GM18502 (cell line): Measurements from ENCODE around the gene CRTC3.
A peak's percentile ranks its signal among the peaks of the same experiment; 100 is the strongest.
"Not testable (repeated sequence)": the region's sequence is repeated elsewhere in the genome, so short reads cannot be mapped to it uniquely, and the experiment has no call there.

Experiments used
- ATAC-seq: cut with Tn5 transposase; IDR thresholded peaks from one replicate; pipeline ENCODE4 v1.9.1; 2021; ENCODE audit warnings: mild to moderate bottlenecking; ENCODE audit not compliant: unreplicated experiment, poor library complexity

CRTC3 gene

GRCh38 chr15:90513893-90514292 is 15.8 kb upstream of the CRTC3 start:
- ATAC-seq, result not testable (repeated sequence)

GRCh38 chr15:90519688-90520087 is 10.0 kb upstream of the CRTC3 start:
- no peak for ATAC-seq

- ATAC-seq, result no peak
These were observed 9.4 kb upstream of the CRTC3 start for GRCh38 chr15:90520365-90520764.

- no peak for ATAC-seq
These were observed 6.3 kb upstream of the CRTC3 start for GRCh38 chr15:90523373-90523772.

GRCh38 chr15:90524018-90524803 is 5.5 kb upstream of the CRTC3 start:
- ATAC-seq, result not testable (repeated sequence)

- no peak for ATAC-seq
These were observed 732 bp upstream of the CRTC3 start for GRCh38 chr15:90529011-90529370.

GRCh38 chr15:90530250-90531051 is 728 bp downstream of the CRTC3 start:
- ATAC-seq, result peak; percentile 45

GRCh38 chr15:90531147-90531546 is 1.4 kb downstream of the CRTC3 start:
- ATAC-seq, result no peak

- no peak for ATAC-seq
These were observed 5.5 kb downstream of the CRTC3 start for GRCh38 chr15:90535254-90535653.

- no peak for ATAC-seq
These were observed 10.1 kb downstream of the CRTC3 start for GRCh38 chr15:90539789-90540188.

GRCh38 chr15:90540768-90541167 is 11.0 kb downstream of the CRTC3 start:
- no peak for ATAC-seq

GRCh38 chr15:90545095-90545494 is 15.4 kb downstream of the CRTC3 start:
- no peak for ATAC-seq

- ATAC-seq, result no peak
These were observed 17.8 kb downstream of the CRTC3 start for GRCh38 chr15:90547540-90547939.

GRCh38 chr15:90550919-90551318 is 21.2 kb downstream of the CRTC3 start:
- peak; percentile 66 for ATAC-seq

- no peak for ATAC-seq
These were observed 22.6 kb downstream of the CRTC3 start for GRCh38 chr15:90552162-90552928.

GRCh38 chr15:90552929-90553211 is 23.1 kb downstream of the CRTC3 start:
- no peak for ATAC-seq

GRCh38 chr15:90553248-90553745 is 23.6 kb downstream of the CRTC3 start:
- ATAC-seq, result no peak

GRCh38 chr15:90557186-90558084 is 27.7 kb downstream of the CRTC3 start:
- ATAC-seq, result no peak

GRCh38 chr15:90558171-90558573 is 28.4 kb downstream of the CRTC3 start:
- no peak for ATAC-seq

GRCh38 chr15:90559119-90559518 is 29.4 kb downstream of the CRTC3 start:
- no peak for ATAC-seq
